HEK293 (cell line): ENCODE data around the gene EIF4E.

Experiments
- CTCF ChIA-PET: fragments of 350-600 bp; formaldehyde crosslinking; extraction: SDS; loops from one replicate; lab custom pipeline; 2021; ENCODE audit warnings: antibody characterized with exemption; lab: Yijun Ruan, JAX
- POLR2A ChIA-PET: fragments of 300-600 bp; formaldehyde crosslinking; extraction: SDS; loops from one replicate; lab custom pipeline; 2020; ENCODE audit warnings: antibody characterized with exemption, inconsistent platforms; lab: Yijun Ruan, JAX
- H3K27ac ChIP-seq: fragments of 200-500 bp; sonication (Bioruptor generic); 2 replicates; pipeline ENCODE4 v1.5.1; 2014; ENCODE audit warnings: low read depth, low read length, control low read depth, inconsistent platforms; ENCODE audit errors: extremely low read depth
- H3K36me3 ChIP-seq, 2 experiments: fragments of 200-500 bp in 1 of 2; sonication (Bioruptor generic) in 1 of 2; 1 replicate in 1 of 2; 2 replicates in 1 of 2; pipeline ENCODE4 v1.5.1; 2014 to 2017; ENCODE audit warnings: inconsistent platforms in 2 of 2, low read length in 2 of 2; ENCODE audit not compliant: control insufficient read depth in 2 of 2, insufficient read depth in 1 of 2
- H3K4me1 ChIP-seq: fragments of 200-500 bp; sonication (Bioruptor generic); 2 replicates; pipeline ENCODE4 v1.5.1; 2014; ENCODE audit warnings: mild to moderate bottlenecking, low read length, inconsistent platforms; ENCODE audit not compliant: control insufficient read depth, insufficient read depth
- H3K4me3 ChIP-seq: 2 replicates; pipeline ENCODE4 v1.5.1; 2011; ENCODE audit warnings: low read depth, mild to moderate bottlenecking, control low read depth, low read length, moderate library complexity
- H3K9me3 ChIP-seq: fragments of 200-500 bp; sonication (Bioruptor generic); 2 replicates; pipeline ENCODE4 v1.5.1; 2014; ENCODE audit warnings: low read depth, low read length, inconsistent platforms; ENCODE audit not compliant: control insufficient read depth, insufficient read depth
- ELK4 ChIP-seq: IDR thresholded peaks from 2 replicates; pipeline ENCODE4 v1.6.1; 2011; ENCODE audit warnings: mild to moderate bottlenecking, low read depth, low read length, borderline replicate concordance
- IKZF3 ChIP-seq: fragments of 450-650 bp; IDR thresholded peaks from 2 replicates; pipeline ENCODE4 v1.5.0; 2018; ENCODE audit warnings: missing biosample characterization, mild to moderate bottlenecking, missing genetic modification characterization, moderate library complexity
- KLF1 ChIP-seq: fragments of 450-650 bp; formaldehyde crosslinking; IDR thresholded peaks from 2 replicates; pipeline ENCODE4 v1.5.1; 2016; ENCODE audit warnings: missing biosample characterization, missing genetic modification characterization
- KLF17 ChIP-seq: fragments of 450-650 bp; formaldehyde crosslinking; IDR thresholded peaks from 2 replicates; pipeline ENCODE4 v1.5.1; 2016; ENCODE audit warnings: missing biosample characterization, missing genetic modification characterization
- PATZ1 ChIP-seq: fragments of 450-650 bp; formaldehyde crosslinking; IDR thresholded peaks from 2 replicates; pipeline ENCODE4 v1.5.1; 2016; ENCODE audit warnings: missing biosample characterization, missing genetic modification characterization
- SCRT1 ChIP-seq: fragments of 450-650 bp; formaldehyde crosslinking; IDR thresholded peaks from 2 replicates; pipeline ENCODE4 v1.5.1; 2016; ENCODE audit warnings: missing biosample characterization, missing genetic modification characterization, borderline replicate concordance
- ZFP41 ChIP-seq: fragments of 450-650 bp; formaldehyde crosslinking; IDR thresholded peaks from 2 replicates; pipeline ENCODE4 v1.5.1; 2016; ENCODE audit warnings: missing biosample characterization, missing genetic modification characterization, borderline replicate concordance
- ZIC2 ChIP-seq: fragments of 450-650 bp; formaldehyde crosslinking; IDR thresholded peaks from 2 replicates; pipeline ENCODE4 v1.5.1; 2016; ENCODE audit warnings: missing biosample characterization, missing genetic modification characterization
- ZNF114 ChIP-seq: fragments of 450-650 bp; formaldehyde crosslinking; IDR thresholded peaks from 2 replicates; pipeline ENCODE4 v1.5.0; 2017; ENCODE audit warnings: missing biosample characterization, missing genetic modification characterization
- ZNF132 ChIP-seq: fragments of 450-650 bp; formaldehyde crosslinking; IDR thresholded peaks from 2 replicates; pipeline ENCODE4 v1.5.1; 2017; ENCODE audit warnings: missing biosample characterization, missing genetic modification characterization, borderline replicate concordance
- ZNF157 ChIP-seq: fragments of 450-650 bp; formaldehyde crosslinking; IDR thresholded peaks from 2 replicates; pipeline ENCODE4 v1.5.1; 2016; ENCODE audit warnings: missing biosample characterization, missing genetic modification characterization
- ZNF18 ChIP-seq: fragments of 450-650 bp; formaldehyde crosslinking; IDR thresholded peaks from 2 replicates; pipeline ENCODE4 v1.5.1; 2016; ENCODE audit warnings: missing biosample characterization, missing genetic modification characterization
- ZNF239 ChIP-seq: fragments of 450-650 bp; formaldehyde crosslinking; IDR thresholded peaks from 2 replicates; pipeline ENCODE4 v1.5.1; 2016; ENCODE audit warnings: missing biosample characterization, missing genetic modification characterization
- ZNF26 ChIP-seq: fragments of 450-650 bp; formaldehyde crosslinking; IDR thresholded peaks from 2 replicates; pipeline ENCODE4 v1.5.1; 2016; ENCODE audit warnings: missing biosample characterization, missing genetic modification characterization
- ZNF266 ChIP-seq: fragments of 450-650 bp; formaldehyde crosslinking; IDR thresholded peaks from 2 replicates; pipeline ENCODE4 v1.5.1; 2016; ENCODE audit warnings: missing biosample characterization, missing genetic modification characterization, low read depth
- ZNF292 ChIP-seq: fragments of 450-650 bp; formaldehyde crosslinking; IDR thresholded peaks from 2 replicates; pipeline ENCODE4 v1.5.1; 2016; ENCODE audit warnings: low read depth, missing biosample characterization, missing genetic modification characterization, borderline replicate concordance
- ZNF362 ChIP-seq: fragments of 450-650 bp; formaldehyde crosslinking; IDR thresholded peaks from 2 replicates; pipeline ENCODE4 v1.5.1; 2016; ENCODE audit warnings: missing biosample characterization, missing genetic modification characterization
- ZNF416 ChIP-seq: fragments of 450-650 bp; formaldehyde crosslinking; IDR thresholded peaks from 2 replicates; pipeline ENCODE4 v1.5.1; 2016; ENCODE audit warnings: missing biosample characterization, missing genetic modification characterization
- ZNF488 ChIP-seq: fragments of 450-650 bp; formaldehyde crosslinking; IDR thresholded peaks from 2 replicates; pipeline ENCODE4 v1.5.1; 2016; ENCODE audit warnings: missing biosample characterization, missing genetic modification characterization
- ZNF501 ChIP-seq: fragments of 450-650 bp; formaldehyde crosslinking; IDR thresholded peaks from 2 replicates; pipeline ENCODE4 v1.5.1; 2016; ENCODE audit warnings: missing biosample characterization, missing genetic modification characterization
- ZNF544 ChIP-seq: fragments of 450-650 bp; formaldehyde crosslinking; IDR thresholded peaks from 2 replicates; pipeline ENCODE4 v1.5.0; 2017; ENCODE audit warnings: missing biosample characterization, missing genetic modification characterization
- ZNF660 ChIP-seq: fragments of 450-650 bp; IDR thresholded peaks from 2 replicates; pipeline ENCODE4 v1.5.1; 2018; ENCODE audit warnings: missing biosample characterization, mild to moderate bottlenecking, missing genetic modification characterization
- ZNF777 ChIP-seq: fragments of 450-650 bp; formaldehyde crosslinking; IDR thresholded peaks from 2 replicates; pipeline ENCODE4 v1.5.1; 2017; ENCODE audit warnings: missing biosample characterization, missing genetic modification characterization, borderline replicate concordance
- ZNF830 ChIP-seq: fragments of 450-650 bp; IDR thresholded peaks from 2 replicates; pipeline ENCODE4 v1.5.0; 2018; ENCODE audit warnings: missing biosample characterization, missing genetic modification characterization, low read depth, mild to moderate bottlenecking, moderate library complexity
- ZSCAN23 ChIP-seq: fragments of 450-650 bp; formaldehyde crosslinking; IDR thresholded peaks from 2 replicates; pipeline ENCODE4 v1.5.1; 2016; ENCODE audit warnings: missing biosample characterization, missing genetic modification characterization
- ZSCAN5A ChIP-seq: fragments of 450-650 bp; formaldehyde crosslinking; IDR thresholded peaks from 2 replicates; pipeline ENCODE4 v1.5.1; 2016; ENCODE audit warnings: missing biosample characterization, missing genetic modification characterization

Gene EIF4E

GRCh38 chr4:98865059-98865458 is 63.9 kb downstream of the EIF4E start:
- no peaks in the 10 kb centered on the region for H3K36me3 ChIP-seq
- H3K4me3 ChIP-seq, result no peak overlapping the region
- ChIA-PET CTCF (no interaction called here), POLR2A (no interaction called here)
- no peaks in the 10 kb centered on the region for H3K4me1 ChIP-seq
- H3K27ac ChIP-seq, result no peak overlapping the region
- no peak for TF ChIP-seq ZFP41 (tag by site-specific recombination)
- no peak for TF ChIP-seq PATZ1 (tag by site-specific recombination)
- no peak for TF ChIP-seq ZNF830 (tag by site-specific recombination)
- TF ChIP-seq ZNF777 (tag by site-specific recombination), result no peak
- TF ChIP-seq ZNF292 (tag by site-specific recombination), result no peak
- TF ChIP-seq ZNF132 (tag by site-specific recombination), result no peak
- TF ChIP-seq KLF17, result no peak
- TF ChIP-seq ZNF26, result no peak
- TF ChIP-seq IKZF3 (tag by site-specific recombination), result no peak
- no peak for TF ChIP-seq ZIC2
- no peaks in the 10 kb centered on the region for H3K9me3 ChIP-seq

GRCh38 chr4:98864560-98864959 is 64.4 kb downstream of the EIF4E start:
- no peak overlapping the region for H3K27ac ChIP-seq
- no peaks in the 10 kb centered on the region for H3K9me3 ChIP-seq
- no peaks in the 10 kb centered on the region for H3K4me1 ChIP-seq
- POLR2A ChIA-PET, result no interaction called here
- no peak overlapping the region for H3K4me3 ChIP-seq
- CTCF ChIA-PET, result no interaction called here
- H3K36me3 ChIP-seq, result no peaks in the 10 kb centered on the region
- TF ChIP-seq ZNF157 (tag by site-specific recombination), result no peak
- TF ChIP-seq ZNF501, result no peak
- no peak for TF ChIP-seq ZNF488 (tag by site-specific recombination)
- TF ChIP-seq ZNF266 (tag by site-specific recombination), result no peak
- TF ChIP-seq ZNF18 (tag by site-specific recombination), result no peak
- TF ChIP-seq ZSCAN5A, result no peak
- TF ChIP-seq ZNF114, result no peak
- TF ChIP-seq ELK4, result no peak
- TF ChIP-seq ZNF362 (tag by site-specific recombination), result no peak
- no peak for TF ChIP-seq ZNF660
- no peak for TF ChIP-seq SCRT1
- TF ChIP-seq ZNF544 (tag by site-specific recombination), result no peak
- TF ChIP-seq ZSCAN23 (tag by site-specific recombination), result no peak
- no peak for TF ChIP-seq KLF1
- no peak for TF ChIP-seq ZNF416 (tag by site-specific recombination)
- no peak for TF ChIP-seq ZNF239 (tag by site-specific recombination)
